H9 (cell line): ENCODE measurements around the gene XPNPEP3. TPM values are rescaled to one million over a fixed set of nuclear protein-coding genes. Genes with fewer than 3 reads are reported as not detected.

Experiments used
- DNase-seq: peaks from one replicate; pipeline ENCODE4 v3.0.0-alpha.2; 2017
- H2AFZ ChIP-seq: one replicate; pipeline ENCODE4 v1.6.1; 2013; ENCODE audit warnings: mild to moderate bottlenecking, low read length, control low read depth, moderate library complexity
- H2AK5ac ChIP-seq: 2 replicates; pipeline ENCODE4 v1.6.1; 2013; ENCODE audit warnings: low read length, control low read depth, mixed read lengths; ENCODE audit not compliant: insufficient read length
- H2BK120ac ChIP-seq: one replicate; pipeline ENCODE4 v1.6.1; 2013; ENCODE audit warnings: low read depth, mild to moderate bottlenecking, low read length, control low read depth, inconsistent platforms; ENCODE audit not compliant: poor library complexity, severe bottlenecking
- H2BK12ac ChIP-seq: 2 replicates; pipeline ENCODE4 v1.6.1; 2013; ENCODE audit warnings: low read length, control low read depth, mixed read lengths, low read depth; ENCODE audit not compliant: insufficient read length
- H2BK15ac ChIP-seq: 2 replicates; pipeline ENCODE4 v1.6.1; 2013; ENCODE audit warnings: low read depth, low read length, control low read depth
- H2BK20ac ChIP-seq: one replicate; pipeline ENCODE4 v1.6.1; 2013; ENCODE audit warnings: low read depth, mild to moderate bottlenecking, low read length, control low read depth, inconsistent platforms; ENCODE audit not compliant: poor library complexity, severe bottlenecking
- H2BK5ac ChIP-seq: 2 replicates; pipeline ENCODE4 v1.6.1; 2013; ENCODE audit warnings: low read length, control low read depth, mixed read lengths; ENCODE audit not compliant: insufficient read length
- H3K14ac ChIP-seq: 2 replicates; pipeline ENCODE4 v1.6.1; 2013; ENCODE audit warnings: low read length, control low read depth; ENCODE audit not compliant: insufficient read depth
- H3K18ac ChIP-seq: 2 replicates; pipeline ENCODE4 v1.6.1; 2013; ENCODE audit warnings: low read depth, mild to moderate bottlenecking, mixed read lengths, low read length, control low read depth; ENCODE audit not compliant: insufficient read length
- H3K23ac ChIP-seq: 2 replicates; pipeline ENCODE4 v1.6.1; 2013; ENCODE audit warnings: low read length, control low read depth, mixed read lengths, low read depth; ENCODE audit not compliant: insufficient read length
- H3K23me2 ChIP-seq: 2 replicates; pipeline ENCODE4 v1.6.1; 2013; ENCODE audit warnings: low read depth, mild to moderate bottlenecking, mixed read lengths, low read length, control low read depth; ENCODE audit not compliant: insufficient read length, poor library complexity, severe bottlenecking
- H3K27ac ChIP-seq: 2 replicates; pipeline ENCODE4 v1.5.1; 2013; ENCODE audit warnings: low read length, control low read depth, mixed read lengths, low read depth; ENCODE audit not compliant: insufficient read length
- H3K27me3 ChIP-seq: 2 replicates; pipeline ENCODE4 v1.6.1; 2013; ENCODE audit warnings: low read length, control low read depth, inconsistent platforms; ENCODE audit not compliant: insufficient read depth
- H3K4ac ChIP-seq: 2 replicates; pipeline ENCODE4 v1.6.1; 2013; ENCODE audit warnings: low read depth, mild to moderate bottlenecking, control low read depth, inconsistent platforms, low read length, moderate library complexity
- H3K4me1 ChIP-seq: 2 replicates; pipeline ENCODE4 v1.6.1; 2013; ENCODE audit warnings: low read length, control low read depth, inconsistent platforms; ENCODE audit not compliant: insufficient read depth
- H3K4me2 ChIP-seq: 2 replicates; pipeline ENCODE4 v1.6.1; 2013; ENCODE audit warnings: low read length, control low read depth, mixed read lengths; ENCODE audit not compliant: insufficient read length, insufficient read depth
- H3K56ac ChIP-seq: 2 replicates; pipeline ENCODE4 v1.6.1; 2013; ENCODE audit warnings: low read depth, mild to moderate bottlenecking, mixed read lengths, low read length, control low read depth; ENCODE audit not compliant: insufficient read length
- H3K79me1 ChIP-seq: 2 replicates; pipeline ENCODE4 v1.6.1; 2013; ENCODE audit warnings: low read depth, mild to moderate bottlenecking, moderate library complexity, low read length, control low read depth, inconsistent platforms; ENCODE audit not compliant: insufficient read depth, poor library complexity, severe bottlenecking
- H3K79me2 ChIP-seq: 2 replicates; pipeline ENCODE4 v1.6.1; 2013; ENCODE audit warnings: low read length, control low read depth, inconsistent platforms; ENCODE audit not compliant: insufficient read depth
- H3K9ac ChIP-seq: 2 replicates; pipeline ENCODE4 v1.6.1; 2013; ENCODE audit warnings: low read length, control low read depth, mixed read lengths; ENCODE audit not compliant: insufficient read length; ENCODE audit errors: extremely low read depth
- H3K9me3 ChIP-seq: one replicate; pipeline ENCODE4 v1.6.1; 2013; ENCODE audit warnings: low read depth, low read length, inconsistent platforms; ENCODE audit not compliant: control insufficient read depth
- H3T11ph ChIP-seq: one replicate; pipeline ENCODE4 v1.6.1; 2013; ENCODE audit warnings: mild to moderate bottlenecking, low read length, control low read depth, inconsistent platforms
- H4K20me1 ChIP-seq: one replicate; pipeline ENCODE4 v1.6.1; 2013; ENCODE audit not compliant: control insufficient read depth, insufficient read length, insufficient read depth
- H4K5ac ChIP-seq: 2 replicates; pipeline ENCODE4 v1.6.1; 2013; ENCODE audit warnings: low read depth, mild to moderate bottlenecking, mixed read lengths, low read length, control low read depth; ENCODE audit not compliant: insufficient read length
- H4K8ac ChIP-seq: replicated peaks from 2 replicates; pipeline ENCODE4 v1.6.1; 2013; ENCODE audit warnings: low read length, control low read depth, mixed read lengths, low read depth; ENCODE audit not compliant: insufficient read length
- H4K91ac ChIP-seq: 2 replicates; pipeline ENCODE4 v1.6.1; 2013; ENCODE audit warnings: low read depth, mild to moderate bottlenecking, moderate library complexity, mixed read lengths, low read length, control low read depth; ENCODE audit not compliant: insufficient read length
- H3K27ac Mint-ChIP-seq, 3 experiments: 2 replicates in 2 of 3; 3 replicates in 1 of 3; pipeline ENCODE4 v1.8.0; 2020 to 2021; ENCODE audit warnings: mixed read lengths in 3 of 3, mild to moderate bottlenecking in 1 of 3, moderate library complexity in 1 of 3
- H3K27me3 Mint-ChIP-seq: 2 replicates; pipeline ENCODE4 v1.8.0; 2021; ENCODE audit warnings: low read depth, mild to moderate bottlenecking, moderate library complexity, mixed read lengths
- H3K36me3 Mint-ChIP-seq, 3 experiments: 2 replicates in 2 of 3; 3 replicates in 1 of 3; pipeline ENCODE4 v1.8.0; 2020 to 2021; ENCODE audit warnings: low read depth in 3 of 3, mixed read lengths in 3 of 3; ENCODE audit not compliant: insufficient read depth in 1 of 3
- H3K4me1 Mint-ChIP-seq, 2 experiments: 2 replicates each; pipeline ENCODE4 v1.8.0; 2020; ENCODE audit warnings: mixed read lengths in 2 of 2
- H3K4me3 Mint-ChIP-seq, 2 experiments: 2 replicates in 1 of 2; 3 replicates in 1 of 2; pipeline ENCODE4 v1.8.0; 2020 to 2021; ENCODE audit warnings: mild to moderate bottlenecking in 2 of 2, mixed read lengths in 2 of 2, moderate library complexity in 1 of 2
- H3K9me3 Mint-ChIP-seq, 2 experiments: 2 replicates in 1 of 2; 3 replicates in 1 of 2; pipeline ENCODE4 v1.8.0; 2020; ENCODE audit warnings: mild to moderate bottlenecking in 2 of 2, mixed read lengths in 2 of 2, moderate library complexity in 1 of 2
- WGBS: extraction: QIAGEN DNeasy Blood & Tissue Kit; methylation state at CpG from one replicate; pipeline ENCODE4 v1.1.7; 2013; ENCODE audit warnings: missing lambda C conversion rate, low lambda C conversion rate, mixed read lengths; ENCODE audit not compliant: insufficient read length; ENCODE audit errors: extremely low coverage; 5-methylcytosine and 5-hydroxymethylcytosine counted together
- total RNA-seq: library from RNA; stranded (reverse); gene quantifications from 2 replicates; pipeline ENCODE4 v1.2.1, GENCODE V29; 2021
- TF ChIP-seq, protein P1 (sequence below): fragments of 200-600 bp; sonication (generic); conservative IDR thresholded peaks from 3 replicates; pipeline ENCODE4 v1.8.0; 2021; ENCODE audit warnings: antibody characterized with exemption, mild to moderate bottlenecking

The XPNPEP3 gene
- total RNA-seq, 1 experiment from 2014 or later, result 18.3 TPM

DNA sequence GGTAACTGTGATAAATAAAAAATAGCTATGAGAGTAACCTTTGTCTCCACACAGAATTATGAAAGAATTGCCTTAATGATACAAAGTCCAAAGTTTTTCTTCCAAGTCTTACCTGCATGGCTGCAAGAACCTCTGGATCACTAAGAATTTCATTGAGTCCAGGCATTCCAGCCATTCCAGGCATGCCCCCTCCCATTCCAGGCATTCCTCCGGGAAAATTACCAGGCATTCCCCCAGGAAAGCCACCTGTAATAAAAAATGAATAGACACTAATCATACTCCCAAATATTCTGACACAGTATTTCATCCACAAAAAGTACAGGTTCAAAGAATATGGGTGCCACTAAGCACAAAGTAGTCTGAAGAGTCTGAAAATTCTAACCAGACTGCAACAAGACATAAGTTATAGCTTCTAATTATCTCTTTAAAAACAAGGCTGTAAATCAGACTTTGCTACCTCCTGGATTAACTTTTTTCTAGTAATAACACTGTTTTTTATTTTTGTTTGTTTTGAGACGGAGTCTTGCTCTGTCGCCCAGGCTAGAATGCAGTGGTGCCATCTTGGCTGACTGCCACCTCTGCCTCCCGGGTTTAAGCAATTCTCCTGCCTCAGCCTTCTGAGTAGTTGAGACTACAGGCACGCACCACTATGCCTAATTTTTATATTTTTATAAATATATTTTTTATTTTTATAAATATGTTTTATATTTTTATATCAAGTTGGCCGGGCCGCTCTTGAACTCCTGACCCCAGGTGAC lies 29.8 kb upstream of the XPNPEP3 start:
- Histone ChIP-seq H2AFZ (no peak overlapping the region), H4K20me1 (no peaks in the 10 kb centered on the region), H3K27ac (no peak overlapping the region), H3K4me1 (no peaks in the 10 kb centered on the region), H3K23ac (no peak overlapping the region), H4K8ac (no peak overlapping the region), H3K56ac (no peak overlapping the region), H3K14ac (no peak overlapping the region), H2BK120ac (no peak overlapping the region), H3K4ac (no peak overlapping the region), H2BK5ac (no peak overlapping the region), H3T11ph (no peak overlapping the region), H3K9ac (no peak overlapping the region), H3K79me2 (no peaks in the 10 kb centered on the region), H3K4me2 (no peak overlapping the region), H2AK5ac (no peak overlapping the region), H3K27me3 (no peaks in the 10 kb centered on the region), H3K9me3 (no peaks in the 10 kb centered on the region), H2BK15ac (no peak overlapping the region), H3K18ac (no peak overlapping the region), H4K91ac (no peak overlapping the region), H3K79me1 (no peaks in the 10 kb centered on the region), H4K5ac (no peak overlapping the region), H2BK20ac (no peak overlapping the region), H3K23me2 (no peaks in the 10 kb centered on the region), H2BK12ac (no peak overlapping the region)
- WGBS, result no CpG with 5 or more reads among the region's 7 CpGs
- TF ChIP-seq, protein P1, sequence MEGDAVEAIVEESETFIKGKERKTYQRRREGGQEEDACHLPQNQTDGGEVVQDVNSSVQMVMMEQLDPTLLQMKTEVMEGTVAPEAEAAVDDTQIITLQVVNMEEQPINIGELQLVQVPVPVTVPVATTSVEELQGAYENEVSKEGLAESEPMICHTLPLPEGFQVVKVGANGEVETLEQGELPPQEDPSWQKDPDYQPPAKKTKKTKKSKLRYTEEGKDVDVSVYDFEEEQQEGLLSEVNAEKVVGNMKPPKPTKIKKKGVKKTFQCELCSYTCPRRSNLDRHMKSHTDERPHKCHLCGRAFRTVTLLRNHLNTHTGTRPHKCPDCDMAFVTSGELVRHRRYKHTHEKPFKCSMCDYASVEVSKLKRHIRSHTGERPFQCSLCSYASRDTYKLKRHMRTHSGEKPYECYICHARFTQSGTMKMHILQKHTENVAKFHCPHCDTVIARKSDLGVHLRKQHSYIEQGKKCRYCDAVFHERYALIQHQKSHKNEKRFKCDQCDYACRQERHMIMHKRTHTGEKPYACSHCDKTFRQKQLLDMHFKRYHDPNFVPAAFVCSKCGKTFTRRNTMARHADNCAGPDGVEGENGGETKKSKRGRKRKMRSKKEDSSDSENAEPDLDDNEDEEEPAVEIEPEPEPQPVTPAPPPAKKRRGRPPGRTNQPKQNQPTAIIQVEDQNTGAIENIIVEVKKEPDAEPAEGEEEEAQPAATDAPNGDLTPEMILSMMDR, result no peak
- DNase-seq, result no peak
- no peaks in the 10 kb centered on the region for H3K27me3 Mint-ChIP-seq
- no peaks in the 10 kb centered on the region for H3K9me3 Mint-ChIP-seq
- no peak overlapping the region for H3K4me3 Mint-ChIP-seq
- H3K27ac Mint-ChIP-seq, result peak overlapping the region; percentile 85 to 93 (median 91)
- peaks cover 11 to 18% of the 10 kb centered on the region in 2 experiments for H3K4me1 Mint-ChIP-seq
- peaks cover 32 to 61% (median 53%) of the 10 kb centered on the region in 3 experiments; a peak in 6 of 7 replicates for H3K36me3 Mint-ChIP-seq
